IMR-90 (cell line): ENCODE results near the gene CPNE1. TPM values are rescaled to one million over a fixed set of nuclear protein-coding genes. Genes with fewer than 3 reads are reported as not detected.

Source experiments
- ATAC-seq: fragments of 200-7000 bp; cut with Tn5 transposase; 2 replicates; pipeline ENCODE4 v1.9.1; 2020; ENCODE audit warnings: low read depth, mild to moderate bottlenecking, moderate library complexity
- BruUV-seq: library from RNA; stranded (reverse); fragments of 400-500 nt; replicated peaks from 2 replicates; lab custom pipeline; 2021; lab: Mats Ljungman, UMichigan
- CTCF ChIA-PET: fragments of 300-600 bp; formaldehyde crosslinking; extraction: SDS; loops from one replicate; lab custom pipeline; 2021; ENCODE audit warnings: antibody characterized with exemption; lab: Yijun Ruan, JAX
- POLR2A ChIA-PET: fragments of 300-600 bp; sonication (Branson Sonifier 250); formaldehyde crosslinking; loops from one replicate; lab custom pipeline; 2022; ENCODE audit warnings: antibody characterized with exemption; ENCODE audit not compliant: unreplicated experiment; lab: Charles Lee
- DNase-seq: peaks from one replicate; pipeline ENCODE4 v3.0.0; 2013
- H2AFZ ChIP-seq: replicated peaks from 2 replicates; pipeline ENCODE3; 2013; ENCODE audit warnings: low read length, mild to moderate bottlenecking; ENCODE audit not compliant: poor library complexity
- H2AK5ac ChIP-seq: 2 replicates; pipeline ENCODE4 v1.6.1; 2013; ENCODE audit warnings: low read depth, low read length, inconsistent platforms
- H2AK9ac ChIP-seq: replicated peaks from 2 replicates; pipeline ENCODE3; 2013; ENCODE audit warnings: mild to moderate bottlenecking, low read depth, low read length, moderate library complexity; ENCODE audit not compliant: poor library complexity
- H2BK120ac ChIP-seq: 2 replicates; pipeline ENCODE4 v1.6.1; 2013; ENCODE audit warnings: low read depth, low read length, inconsistent platforms
- H2BK15ac ChIP-seq: 3 replicates; pipeline ENCODE4 v1.6.1; 2013; ENCODE audit warnings: low read depth, low read length, inconsistent platforms
- H2BK20ac ChIP-seq: 2 replicates; pipeline ENCODE4 v1.6.1; 2013; ENCODE audit warnings: low read depth, mild to moderate bottlenecking, inconsistent platforms, low read length, moderate library complexity
- H2BK5ac ChIP-seq: 2 replicates; pipeline ENCODE4 v1.6.1; 2013; ENCODE audit warnings: mild to moderate bottlenecking, low read depth, low read length, inconsistent platforms; ENCODE audit not compliant: poor library complexity, severe bottlenecking
- H3K14ac ChIP-seq: replicated peaks from 2 replicates; pipeline ENCODE4 v1.6.1; 2013; ENCODE audit warnings: low read depth, low read length, inconsistent platforms
- H3K18ac ChIP-seq: 2 replicates; pipeline ENCODE4 v1.6.1; 2013; ENCODE audit warnings: low read depth, low read length, control low read depth
- H3K23ac ChIP-seq: 2 replicates; pipeline ENCODE4 v1.6.1; 2013; ENCODE audit warnings: low read depth, low read length, inconsistent platforms
- H3K27ac ChIP-seq: 2 replicates; pipeline ENCODE4 v1.5.1; 2013; ENCODE audit warnings: mild to moderate bottlenecking, control low read depth, low read length; ENCODE audit not compliant: insufficient read depth
- H3K27me3 ChIP-seq: 2 replicates; pipeline ENCODE4 v1.6.1; 2013; ENCODE audit warnings: low read length; ENCODE audit not compliant: control insufficient read depth, insufficient read depth
- H3K36me3 ChIP-seq: 2 replicates; pipeline ENCODE4 v1.6.1; 2013; ENCODE audit warnings: low read length, mixed read lengths; ENCODE audit not compliant: control insufficient read depth, insufficient read depth
- H3K4ac ChIP-seq: 2 replicates; pipeline ENCODE4 v1.6.1; 2013; ENCODE audit warnings: low read depth, low read length, inconsistent platforms
- H3K4me1 ChIP-seq: 2 replicates; pipeline ENCODE4 v1.6.1; 2013; ENCODE audit warnings: low read length, mixed read lengths; ENCODE audit not compliant: control insufficient read depth, insufficient read depth
- H3K4me2 ChIP-seq: 2 replicates; pipeline ENCODE4 v1.6.1; 2013; ENCODE audit warnings: low read depth, mild to moderate bottlenecking, control low read depth, low read length, moderate library complexity
- H3K4me3 ChIP-seq: 2 replicates; pipeline ENCODE4 v1.5.1; 2013; ENCODE audit warnings: low read depth, mild to moderate bottlenecking, control low read depth, low read length, moderate library complexity; ENCODE audit not compliant: insufficient read depth
- H3K56ac ChIP-seq: 2 replicates; pipeline ENCODE4 v1.6.1; 2013; ENCODE audit warnings: low read length, inconsistent platforms; ENCODE audit not compliant: insufficient read depth; ENCODE audit errors: extremely low read depth
- H3K79me1 ChIP-seq, 2 experiments: 2 replicates each; pipeline ENCODE4 v1.6.1; 2013; ENCODE audit warnings: low read length in 2 of 2, inconsistent platforms in 1 of 2, low read depth in 1 of 2
- H3K9ac ChIP-seq: 2 replicates; pipeline ENCODE4 v1.6.1; 2013; ENCODE audit warnings: low read depth, low read length, control low read depth
- H3K9me1 ChIP-seq: 2 replicates; pipeline ENCODE4 v1.6.1; 2013; ENCODE audit warnings: low read length, inconsistent platforms; ENCODE audit not compliant: insufficient read depth
- H3K9me3 ChIP-seq: 2 replicates; pipeline ENCODE4 v1.6.1; 2013; ENCODE audit warnings: low read length; ENCODE audit not compliant: control insufficient read depth, insufficient read depth
- H4K20me1 ChIP-seq: 2 replicates; pipeline ENCODE4 v1.6.1; 2013; ENCODE audit warnings: low read length, inconsistent platforms; ENCODE audit not compliant: insufficient read depth
- H4K5ac ChIP-seq: 2 replicates; pipeline ENCODE4 v1.6.1; 2013; ENCODE audit warnings: mild to moderate bottlenecking, low read depth, low read length, control low read depth
- H4K8ac ChIP-seq, 2 experiments: 2 replicates each; pipeline ENCODE4 v1.6.1; 2013; ENCODE audit warnings: low read depth in 2 of 2, low read length in 2 of 2, control low read depth in 1 of 2, inconsistent platforms in 1 of 2
- H4K91ac ChIP-seq: 2 replicates; pipeline ENCODE4 v1.6.1; 2013; ENCODE audit warnings: low read depth, low read length, inconsistent platforms; ENCODE audit not compliant: insufficient read depth
- CEBPB ChIP-seq: IDR thresholded peaks from 2 replicates; pipeline ENCODE4 v1.6.1; 2012; ENCODE audit warnings: low read depth, low read length, improper control_type of control experiment
- CHD1 ChIP-seq: IDR thresholded peaks from 2 replicates; pipeline ENCODE4 v1.6.1; 2012; ENCODE audit warnings: low read depth, low read length, improper control_type of control experiment
- FOS ChIP-seq: fragments of 150-350 bp; IDR thresholded peaks from 2 replicates; pipeline ENCODE4 v1.6.1; 2016; ENCODE audit warnings: low read depth, low read length
- MAZ ChIP-seq: IDR thresholded peaks from 2 replicates; pipeline ENCODE4 v1.6.1; 2012; ENCODE audit warnings: low read depth, mild to moderate bottlenecking, low read length, improper control_type of control experiment, moderate library complexity, borderline replicate concordance
- NFE2L2 ChIP-seq: fragments of 150-350 bp; IDR thresholded peaks from 2 replicates; pipeline ENCODE4 v1.6.1; 2016; ENCODE audit warnings: low read depth, mild to moderate bottlenecking, low read length
- RAD21 ChIP-seq: IDR thresholded peaks from 2 replicates; pipeline ENCODE4 v1.6.1; 2012; ENCODE audit warnings: low read length, improper control_type of control experiment
- RCOR1 ChIP-seq: IDR thresholded peaks from 2 replicates; pipeline ENCODE4 v1.6.1; 2012; ENCODE audit warnings: mild to moderate bottlenecking, low read length, improper control_type of control experiment; ENCODE audit not compliant: insufficient replicate concordance
- WGBS, 2 experiments: methylation state at CpG; one replicate each; pipeline versions ENCODE4 v1.1.5 to v1.1.7; 2013; ENCODE audit warnings: missing lambda C conversion rate in 2 of 2; ENCODE audit not compliant: insufficient read length in 1 of 2; ENCODE audit errors: extremely low coverage in 2 of 2; 5-methylcytosine and 5-hydroxymethylcytosine counted together
- dilution Hi-C: fragments of 300-500 bp; cut with HindIII; formaldehyde crosslinking; loops from one replicate; pipeline ENCODE4 v1.14.3; 2018; ENCODE audit warnings: low sequenced_read_pairs; ENCODE audit not compliant: unreplicated experiment
- in situ Hi-C: fragments of 300-500 bp; cut with MboI; formaldehyde crosslinking; loops from 3 replicates; pipeline ENCODE4 v1.14.3; 2019; ENCODE audit warnings: low sequenced_read_pairs, inconsistent platforms, mixed read lengths
- intact Hi-C: fragments of 100-400 bp; cut with micrococcal nuclease; formaldehyde crosslinking; loops from 2 replicates; pipeline ENCODE4 v1.10.0; 2022
- polyA plus RNA-seq, 3 experiments: library from polyadenylated mRNA; depleted of rRNA; stranded (reverse); fragments of >200 nt; gene quantifications; 2 replicates each; pipeline ENCODE4 v1.2.3, GENCODE V29; 2012; ENCODE audit warnings: low replicate concordance in 1 of 3
- total RNA-seq: library from RNA; depleted of rRNA; stranded (reverse); fragments of >200 nt; gene quantifications from 2 replicates; pipeline ENCODE4 v1.2.3, GENCODE V29; 2012
- TF ChIP-seq, protein P1 (sequence below): fragments of 150-350 bp; IDR thresholded peaks from 2 replicates; pipeline ENCODE4 v1.6.1; 2017; ENCODE audit warnings: mild to moderate bottlenecking, antibody characterized with exemption, low read length, low read depth
- TF ChIP-seq, protein P2 (sequence below): fragments of 150-350 bp; IDR thresholded peaks from 2 replicates; pipeline ENCODE4 v1.6.1; 2016; ENCODE audit warnings: low read depth, mild to moderate bottlenecking, low read length, moderate library complexity, borderline replicate concordance

CPNE1 gene
- total and polyA plus RNA-seq, 2 of the 4 experiments (the other 2 are of a cell fraction), result 163 to 165 TPM

DNA sequence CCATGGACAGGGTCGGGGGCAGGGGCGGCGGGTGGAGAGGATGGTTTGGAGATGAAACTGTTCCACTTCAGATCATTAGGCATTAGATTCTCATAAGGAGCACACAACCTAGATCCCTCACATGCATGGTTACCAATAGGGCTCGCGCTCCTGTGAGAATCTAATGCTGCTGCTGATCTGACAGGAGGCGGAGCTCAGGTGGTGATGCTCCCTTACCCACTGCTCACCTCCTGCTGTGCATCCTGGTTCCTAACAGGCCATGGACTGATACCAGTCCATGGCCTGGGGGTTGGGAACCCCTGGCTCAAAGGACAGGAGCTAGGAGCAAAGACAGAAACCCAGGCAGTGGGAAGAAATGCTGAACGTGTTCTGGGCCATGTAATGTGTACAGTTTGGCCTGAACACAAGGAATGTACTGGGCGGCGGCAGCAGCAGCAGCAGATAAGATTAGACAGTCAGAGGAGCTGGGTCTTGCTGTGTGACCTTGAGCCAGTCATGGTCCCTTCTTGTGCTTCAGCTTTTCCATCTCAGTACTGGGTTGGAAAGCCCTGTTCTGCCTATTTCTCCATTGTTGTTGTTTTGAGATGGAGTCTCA, 53.8 kb downstream of the CPNE1 start:
- H3K23ac ChIP-seq, result no peak overlapping the region
- H3K27me3 ChIP-seq, result no peaks in the 10 kb centered on the region
- no peak overlapping the region for H2BK120ac ChIP-seq
- no peaks in the 10 kb centered on the region for H3K9me1 ChIP-seq
- H2AK5ac ChIP-seq, result no peak overlapping the region
- DNase-seq (no peak), ATAC-seq (no peak)
- in situ Hi-C loops, result no loop called here
- intact Hi-C loops, result loop anchor here (10.0 kb wide), 1 partner anchor 96 kb away; no protein-coding TSS in a partner anchor
- H3K9ac ChIP-seq, result no peak overlapping the region
- dilution Hi-C loops, result no loop called here
- no peak overlapping the region for H2AK9ac ChIP-seq
- no peak for TF ChIP-seq MAZ
- TF ChIP-seq NFE2L2, result no peak
- no peak for TF ChIP-seq RCOR1
- no peak for TF ChIP-seq CEBPB
- no peak for TF ChIP-seq FOS
- TF ChIP-seq, protein P1, sequence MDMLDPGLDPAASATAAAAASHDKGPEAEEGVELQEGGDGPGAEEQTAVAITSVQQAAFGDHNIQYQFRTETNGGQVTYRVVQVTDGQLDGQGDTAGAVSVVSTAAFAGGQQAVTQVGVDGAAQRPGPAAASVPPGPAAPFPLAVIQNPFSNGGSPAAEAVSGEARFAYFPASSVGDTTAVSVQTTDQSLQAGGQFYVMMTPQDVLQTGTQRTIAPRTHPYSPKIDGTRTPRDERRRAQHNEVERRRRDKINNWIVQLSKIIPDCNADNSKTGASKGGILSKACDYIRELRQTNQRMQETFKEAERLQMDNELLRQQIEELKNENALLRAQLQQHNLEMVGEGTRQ, result no peak
- no peak for TF ChIP-seq RAD21
- TF ChIP-seq, protein P2, sequence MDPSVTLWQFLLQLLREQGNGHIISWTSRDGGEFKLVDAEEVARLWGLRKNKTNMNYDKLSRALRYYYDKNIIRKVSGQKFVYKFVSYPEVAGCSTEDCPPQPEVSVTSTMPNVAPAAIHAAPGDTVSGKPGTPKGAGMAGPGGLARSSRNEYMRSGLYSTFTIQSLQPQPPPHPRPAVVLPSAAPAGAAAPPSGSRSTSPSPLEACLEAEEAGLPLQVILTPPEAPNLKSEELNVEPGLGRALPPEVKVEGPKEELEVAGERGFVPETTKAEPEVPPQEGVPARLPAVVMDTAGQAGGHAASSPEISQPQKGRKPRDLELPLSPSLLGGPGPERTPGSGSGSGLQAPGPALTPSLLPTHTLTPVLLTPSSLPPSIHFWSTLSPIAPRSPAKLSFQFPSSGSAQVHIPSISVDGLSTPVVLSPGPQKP, result no peak
- TF ChIP-seq CHD1, result no peak
- no peak overlapping the region for H4K91ac ChIP-seq
- no peak overlapping the region for H2BK15ac ChIP-seq
- H3K4me1 ChIP-seq, result 0 out of 2 replicates have a peak, but pooled peaks cover 2% of the 10 kb centered on the region
- H3K4me2 ChIP-seq, result no peak overlapping the region
- no peak overlapping the region for H3K56ac ChIP-seq
- 67% methylated on average over 4 of the region's 9 CpGs; no CpG with 5 or more reads in 1 of the 2 experiments for WGBS, 2 experiments
- ChIA-PET POLR2A (no interaction called here), CTCF (no interaction called here)
- H3K14ac ChIP-seq, result no peak overlapping the region
- H3K9me3 ChIP-seq, result no peaks in the 10 kb centered on the region
- H2BK20ac ChIP-seq, result no peak overlapping the region
- H3K79me1 ChIP-seq, result no peaks in the 10 kb centered on the region
- H2BK5ac ChIP-seq, result no peak overlapping the region
- H3K4ac ChIP-seq, result no peak overlapping the region
- no peak overlapping the region for H3K27ac ChIP-seq
- no peak overlapping the region for H2AFZ ChIP-seq
- H3K18ac ChIP-seq, result no peak overlapping the region
- H4K20me1 ChIP-seq, result no peaks in the 10 kb centered on the region
- H3K4me3 ChIP-seq, result no peak overlapping the region
- H4K5ac ChIP-seq, result no peak overlapping the region
- no peak overlapping the region for H4K8ac ChIP-seq
- BruUV-seq, result no TSS peak
- no peaks in the 10 kb centered on the region for H3K36me3 ChIP-seq
